IPS DF 4.7 (cell line): ENCODE results near the gene IL10RA.

Source experiments
- DNase-seq: peaks from one replicate; pipeline ENCODE4 v3.0.0-alpha.2; 2013; ENCODE audit warnings: low spot score; ENCODE audit errors: extremely low read depth

The IL10RA gene

DNA sequence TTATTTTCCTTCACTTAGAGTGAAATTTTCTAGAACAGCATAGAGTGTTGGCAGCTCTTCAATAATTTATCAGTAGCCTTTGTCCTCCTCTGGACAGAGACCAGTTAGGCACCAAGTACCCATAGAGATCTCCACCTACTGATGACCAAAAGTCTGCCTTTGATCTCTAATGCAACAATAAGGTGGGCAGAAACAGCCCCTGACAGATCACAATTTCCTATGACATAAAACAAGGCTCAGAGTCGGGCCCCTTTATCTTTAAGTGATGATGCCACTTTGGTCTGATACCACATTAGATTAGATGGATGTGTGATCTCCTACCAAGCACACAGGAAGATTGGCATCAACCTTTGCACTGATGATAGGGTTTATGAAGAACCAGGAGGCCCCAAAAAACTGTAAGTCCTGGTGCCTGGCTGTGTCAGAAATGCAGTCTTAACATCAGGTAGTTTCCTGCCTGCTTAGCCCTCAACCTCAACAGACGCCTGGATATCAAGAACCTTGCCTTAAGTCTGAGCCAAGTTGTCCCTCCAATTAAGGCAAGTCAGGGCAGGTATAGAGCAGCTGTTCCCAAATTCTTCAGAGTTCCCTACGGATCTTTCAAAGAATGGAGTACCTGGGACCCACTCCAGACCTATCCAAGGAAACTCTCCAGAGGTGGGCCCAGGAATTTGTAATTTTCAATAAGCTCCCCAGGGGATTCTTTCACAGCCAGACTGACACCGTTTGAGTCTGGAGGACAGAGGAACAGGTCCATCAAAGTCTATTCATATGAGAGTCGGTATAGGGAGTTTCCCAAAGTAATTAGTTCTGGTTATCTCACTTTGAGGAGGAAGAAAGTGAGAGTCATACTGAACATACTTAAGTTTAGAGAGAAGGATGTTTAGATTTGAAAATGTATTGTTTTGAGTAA lies 60.1 kb downstream of the IL10RA start:
- DNase-seq, result no peak

DNA sequence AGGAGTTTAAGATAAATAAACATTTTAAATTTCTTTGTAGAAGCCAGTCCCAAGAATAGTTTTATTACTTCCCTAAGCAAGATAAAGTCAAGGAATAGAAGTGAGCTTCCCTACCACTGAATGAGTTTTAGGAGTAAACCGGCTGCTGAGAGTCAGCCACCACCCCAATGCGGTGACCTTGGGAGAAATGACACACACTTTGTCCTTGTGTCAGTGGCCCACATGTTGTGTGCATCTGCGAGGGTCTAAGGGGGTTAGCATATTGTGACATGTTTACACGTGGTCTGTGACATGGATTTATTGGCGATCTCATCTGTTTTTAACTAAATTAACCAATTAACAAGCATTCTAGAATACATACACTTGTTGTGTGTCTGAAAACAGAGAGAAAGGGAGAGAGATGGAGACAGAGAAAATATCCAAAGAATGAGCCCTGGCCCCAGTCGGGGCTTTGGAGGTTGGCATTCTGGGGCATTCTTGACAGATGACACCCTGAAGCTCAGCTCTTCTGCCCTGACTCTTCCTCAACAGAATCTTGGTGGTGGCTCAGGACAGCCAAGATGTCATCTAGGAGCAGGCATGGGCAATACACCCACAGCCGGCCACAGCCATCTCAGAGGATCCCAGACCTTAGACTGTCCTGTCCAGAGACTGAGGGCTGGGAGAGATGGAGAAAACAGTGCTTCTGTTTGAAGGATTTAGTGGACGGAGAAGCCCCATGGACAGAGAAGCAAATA lies 60.9 kb downstream of the IL10RA start:
- no peak for DNase-seq

DNA sequence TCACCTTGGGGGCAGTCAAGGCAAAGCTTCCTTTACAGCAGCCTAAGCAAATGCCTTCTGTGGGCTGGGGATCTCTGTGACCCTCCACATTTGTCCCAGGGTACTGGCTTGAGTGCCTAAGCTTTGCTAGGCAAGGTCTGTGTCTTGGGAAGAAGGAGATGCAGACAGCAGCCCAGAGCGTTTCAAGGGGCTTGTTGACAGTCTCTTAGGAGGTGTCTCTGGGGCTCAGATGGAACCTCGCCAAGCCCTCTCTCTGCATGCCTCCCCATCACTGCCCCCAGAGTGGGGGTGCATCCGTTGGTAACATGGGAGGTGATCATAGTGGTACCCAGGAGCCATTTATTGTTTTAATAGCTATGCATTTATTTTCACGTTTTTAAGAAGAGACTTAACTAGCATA lies 61.6 kb downstream of the IL10RA start:
- DNase-seq, result no peak

DNA sequence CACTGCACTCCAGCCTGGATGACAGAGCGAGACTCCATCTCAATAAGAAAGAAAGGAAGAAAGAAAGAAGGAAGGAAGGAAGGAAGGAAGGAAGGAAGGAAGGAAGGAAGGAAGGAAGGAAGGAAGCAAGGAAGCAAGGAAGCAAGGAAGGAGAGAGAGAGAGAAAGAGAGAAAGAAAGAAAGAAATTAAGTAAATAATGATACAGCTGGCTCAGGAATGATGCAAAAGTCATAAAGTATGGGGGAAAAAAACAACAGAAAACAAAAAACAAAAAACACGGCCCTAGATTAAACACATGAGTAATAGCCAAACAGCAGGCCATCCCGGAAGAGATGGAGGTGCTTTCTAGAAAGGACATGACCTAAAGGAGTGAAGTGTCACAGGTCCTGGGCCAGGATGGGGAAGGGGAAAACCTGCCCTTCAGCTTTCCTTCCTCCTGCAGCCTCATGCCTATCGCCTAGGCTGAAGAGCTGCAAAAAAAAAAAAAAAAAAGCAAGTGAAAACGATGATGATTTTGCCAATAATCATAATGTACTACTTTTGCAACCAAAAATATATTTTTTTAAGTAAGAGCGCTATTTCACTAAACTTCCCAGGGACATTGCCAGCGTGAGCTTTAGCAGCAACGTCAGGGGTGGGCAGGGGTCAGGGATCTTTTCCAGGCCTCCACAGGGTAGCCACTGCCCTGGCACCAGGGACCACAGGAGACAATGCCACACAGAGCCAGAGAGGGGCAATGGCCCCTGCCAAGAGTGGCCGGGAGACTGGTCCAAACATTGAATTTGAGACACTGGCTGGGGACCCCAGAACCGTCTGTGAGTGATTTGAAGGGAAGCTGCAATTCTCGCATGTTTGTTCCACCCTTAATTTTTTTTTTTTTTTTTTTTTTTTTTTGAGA lies 62.5 kb downstream of the IL10RA start:
- DNase-seq, result no peak

DNA sequence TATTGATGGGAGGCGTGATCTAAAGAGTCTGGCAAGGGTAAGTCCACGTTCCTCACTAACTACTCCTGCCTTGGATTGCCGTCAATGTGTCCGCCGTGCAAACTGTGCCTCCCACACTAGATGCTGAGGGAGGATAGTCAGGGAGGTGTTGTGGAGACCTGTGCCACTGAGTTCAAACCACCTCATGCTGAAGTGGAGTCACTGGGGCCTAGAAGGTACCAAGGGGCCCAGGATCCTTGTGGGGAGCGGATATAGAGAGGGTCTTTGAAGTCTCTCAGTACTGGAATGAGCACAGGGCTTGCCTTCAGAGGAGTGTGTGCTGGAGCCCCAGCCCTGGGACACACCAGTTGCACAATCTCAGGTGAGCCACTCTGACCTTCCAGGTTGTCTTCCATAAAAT lies 63.6 kb downstream of the IL10RA start:
- no peak for DNase-seq

DNA sequence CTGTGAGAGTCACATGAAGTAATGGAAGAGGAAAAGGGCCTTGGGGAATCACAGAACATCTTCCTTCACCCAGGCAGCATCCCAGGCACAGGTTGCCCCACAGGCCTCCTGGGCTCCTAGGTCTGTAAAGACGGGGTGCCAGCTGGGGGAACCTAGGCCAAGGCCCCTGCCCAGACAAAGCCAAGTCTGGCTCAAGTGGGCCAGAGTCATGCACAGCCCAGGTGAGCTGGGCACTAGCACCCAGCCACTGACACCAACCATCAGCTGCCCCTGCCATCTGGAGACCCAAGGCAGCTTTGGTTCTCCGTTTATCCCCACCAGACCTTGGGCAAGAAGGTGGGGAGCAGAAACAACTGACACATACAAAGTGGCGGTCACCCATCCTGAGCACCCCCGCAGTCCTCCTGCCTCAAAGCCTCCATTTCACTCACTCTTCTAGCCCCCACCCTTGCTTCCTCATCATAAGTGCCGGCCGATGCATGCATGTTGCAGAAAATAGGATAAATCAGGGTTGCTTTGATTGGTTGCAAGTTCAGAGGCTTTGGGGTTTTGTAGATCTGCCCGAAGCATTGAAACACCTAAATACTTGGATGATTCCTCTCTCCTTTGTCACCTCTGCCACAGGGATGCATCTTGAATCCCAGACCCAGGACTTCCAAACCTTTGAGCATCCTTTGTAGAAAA lies 64.2 kb downstream of the IL10RA start:
- DNase-seq, result no peak
